Smooth muscle cell (in vitro differentiated cells): ENCODE results near the gene SH3RF3. TPM values are rescaled to one million over a fixed set of nuclear protein-coding genes. Genes with fewer than 3 reads are reported as not detected.

Experiments
- DNase-seq: peaks from one replicate; lab custom pipeline; 2025; ENCODE audit not compliant: unreplicated experiment; lab: John Stamatoyannopoulos, UW
- H2AFZ ChIP-seq: fragments of 200-600 bp; sonication (generic); 2 replicates; pipeline ENCODE4 v1.6.0; 2016; ENCODE audit warnings: antibody characterized with exemption, low read depth, mild to moderate bottlenecking
- H3F3A ChIP-seq: fragments of 200-600 bp; sonication (generic); 2 replicates; pipeline ENCODE4 v1.6.0; 2017; ENCODE audit warnings: antibody characterized with exemption, low read depth
- H3K27ac ChIP-seq: fragments of 200-600 bp; sonication (generic); 2 replicates; pipeline ENCODE4 v1.5.1; 2016; ENCODE audit warnings: low read depth, mild to moderate bottlenecking
- H3K27me3 ChIP-seq: fragments of 200-600 bp; sonication (generic); 2 replicates; pipeline ENCODE4 v1.6.1; 2016; ENCODE audit warnings: low read depth, mild to moderate bottlenecking
- H3K36me3 ChIP-seq: fragments of 200-600 bp; sonication (generic); 2 replicates; pipeline ENCODE4 v1.5.1; 2016; ENCODE audit warnings: low read depth
- H3K4me1 ChIP-seq: fragments of 200-600 bp; sonication (generic); 2 replicates; pipeline ENCODE4 v1.5.1; 2016; ENCODE audit warnings: low read depth
- H3K4me2 ChIP-seq: fragments of 200-600 bp; sonication (generic); 2 replicates; pipeline ENCODE4 v1.6.0; 2016; ENCODE audit warnings: mild to moderate bottlenecking
- H3K4me3 ChIP-seq: fragments of 200-600 bp; sonication (generic); 2 replicates; pipeline ENCODE4 v1.5.1; 2016; ENCODE audit warnings: mild to moderate bottlenecking
- H3K79me2 ChIP-seq: fragments of 200-600 bp; sonication (generic); 2 replicates; pipeline ENCODE4 v1.6.0; 2016; ENCODE audit warnings: low read depth, mild to moderate bottlenecking
- H3K9ac ChIP-seq: fragments of 200-600 bp; sonication (generic); 2 replicates; pipeline ENCODE4 v1.6.0; 2016; ENCODE audit warnings: low read depth
- H3K9me3 ChIP-seq: fragments of 200-600 bp; sonication (generic); replicated peaks from 2 replicates; pipeline ENCODE4 v1.5.1; 2016; ENCODE audit warnings: low read depth
- H4K20me1 ChIP-seq: fragments of 200-600 bp; sonication (generic); 2 replicates; pipeline ENCODE4 v1.6.0; 2016; ENCODE audit warnings: low read depth
- CTCF ChIP-seq: fragments of 200-600 bp; sonication (generic); IDR thresholded peaks from 2 replicates; pipeline ENCODE4 v1.5.1; 2017; ENCODE audit warnings: borderline replicate concordance, mild to moderate bottlenecking, antibody characterized with exemption; ENCODE audit not compliant: insufficient read depth, poor library complexity, severe bottlenecking
- WGBS: methylation state at CpG from one replicate; pipeline ENCODE4 v1.1.7; 2016; ENCODE audit warnings: low lambda C conversion rate; 5-methylcytosine and 5-hydroxymethylcytosine counted together
- polyA plus RNA-seq: library from polyadenylated mRNA; unstranded; fragments of >200 nt; fragmentation: Nextera tagmentation; extraction: Ambion mirVana; gene quantifications from 2 replicates; pipeline ENCODE4 v1.2.1, GENCODE V29; 2016
- total RNA-seq: library from RNA; depleted of rRNA; stranded (reverse); fragments of >200 nt; gene quantifications from 2 replicates; pipeline ENCODE4 v1.2.3, GENCODE V29; 2014

Gene SH3RF3
- total and polyA plus RNA-seq, 2 experiments from 2014 or later: 6.6 to 11.8 TPM

- no peak overlapping the region for H3K4me3 ChIP-seq
- H3K9me3 ChIP-seq: no peaks in the 10 kb centered on the region
- H3K79me2 ChIP-seq: no peaks in the 10 kb centered on the region
- H3K4me1 ChIP-seq: no peaks in the 10 kb centered on the region
- H3K4me2 ChIP-seq: no peak overlapping the region
- 93% methylated on average over 10 of the region's 10 CpGs for WGBS
- TF ChIP-seq CTCF: no peak
- H3K27ac ChIP-seq: no peak overlapping the region
- H3K36me3 ChIP-seq: no peaks in the 10 kb centered on the region
- no peaks in the 10 kb centered on the region for H3F3A ChIP-seq
- H3K27me3 ChIP-seq: no peaks in the 10 kb centered on the region
- H3K9ac ChIP-seq: no peak overlapping the region
- no peak for DNase-seq
- no peak overlapping the region for H2AFZ ChIP-seq
- H4K20me1 ChIP-seq: peaks cover 24% of the 10 kb centered on the region
These were observed 245.0 kb downstream of the SH3RF3 start for GRCh38 chr2:109373791-109374547.

- Histone ChIP-seq H3K4me1 (no peaks in the 10 kb centered on the region), H3K9ac (no peak overlapping the region), H3K36me3 (no peaks in the 10 kb centered on the region), H3K27ac (no peak overlapping the region), H3K4me2 (no peak overlapping the region), H3K4me3 (no peak overlapping the region), H3K9me3 (no peaks in the 10 kb centered on the region), H3K27me3 (no peaks in the 10 kb centered on the region), H2AFZ (no peak overlapping the region), H3F3A (no peaks in the 10 kb centered on the region), H3K79me2 (no peaks in the 10 kb centered on the region), H4K20me1 (peaks cover 31% of the 10 kb centered on the region)
- TF ChIP-seq CTCF: no peak
- no peak for DNase-seq
- WGBS: 92% methylated on average over 16 of the region's 16 CpGs
These were observed 245.6 kb downstream of the SH3RF3 start for GRCh38 chr2:109374548-109375130.

DNA sequence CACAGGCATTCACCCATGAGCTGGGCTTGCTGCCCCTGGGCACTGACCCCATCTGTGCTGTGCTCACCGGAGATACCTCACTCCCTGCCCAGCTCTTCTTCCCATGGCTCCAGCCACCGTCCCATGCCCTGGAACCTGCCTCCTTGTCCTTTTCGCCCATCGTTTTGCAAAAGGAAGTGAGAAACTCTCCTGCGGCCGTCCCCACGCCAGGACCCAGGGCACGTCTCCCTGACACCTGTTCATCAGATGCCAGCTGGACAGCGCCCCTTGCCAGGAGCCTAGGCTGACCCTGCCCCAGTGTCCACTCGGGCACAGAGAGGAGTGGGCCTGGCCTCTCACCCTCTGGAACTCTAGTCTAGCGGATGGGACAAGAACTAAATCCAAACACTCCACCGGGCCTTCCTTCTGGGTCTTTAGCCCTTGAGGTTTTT is 246.1 kb downstream of the SH3RF3 start:
- Histone ChIP-seq H3K27ac (no peak overlapping the region), H3K27me3 (no peaks in the 10 kb centered on the region), H4K20me1 (peaks cover 36% of the 10 kb centered on the region), H3K9me3 (no peaks in the 10 kb centered on the region), H3K36me3 (no peaks in the 10 kb centered on the region), H2AFZ (no peak overlapping the region), H3K4me2 (no peak overlapping the region), H3K9ac (no peak overlapping the region), H3K4me1 (no peaks in the 10 kb centered on the region), H3F3A (no peaks in the 10 kb centered on the region), H3K79me2 (no peaks in the 10 kb centered on the region), H3K4me3 (no peak overlapping the region)
- 97% methylated on average over 12 of the region's 12 CpGs for WGBS
- no peak for TF ChIP-seq CTCF
- no peak for DNase-seq
